ENCODE data around the gene DNASE2B.

DNA sequence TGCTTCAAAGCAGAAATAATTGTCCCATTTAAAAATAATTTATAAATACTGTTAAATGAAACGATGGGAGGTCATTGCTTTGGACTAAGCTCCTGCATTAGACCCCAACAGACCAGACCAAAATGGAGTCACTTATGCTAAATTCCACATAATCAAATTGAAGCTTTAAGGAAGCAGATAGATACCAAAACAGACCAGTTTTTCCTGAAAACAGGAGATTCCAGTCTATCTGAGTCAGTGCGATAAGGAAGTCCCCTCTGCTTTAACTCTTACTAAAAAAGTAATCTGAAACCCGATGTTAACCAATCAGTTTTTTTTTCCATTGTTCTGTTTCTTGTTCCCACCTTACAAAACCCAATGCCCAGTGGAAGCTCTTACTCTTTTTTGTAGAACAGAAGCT lies 16.2 kb upstream of the DNASE2B start:
- TF ChIP-seq CTCF (IDR thresholded peaks at IDR 0.05) (no peak), EP300 (IDR thresholded peaks at IDR 0.05; ENCODE audit: low read depth) (no peak)
